Stomach (tissue), 4 donors: ENCODE results near the gene PLEKHA5.

Experiments used
- CTCF ChIP-seq, 7 experiments: fragments of 450-650 bp in 4 of 7; fragments of 200-600 bp in 3 of 7; sonication (generic) in 3 of 7; IDR thresholded peaks; one replicate each; pipeline ENCODE4 v1.5.1; 2016 to 2019; ENCODE audit warnings: antibody characterized with exemption in 7 of 7, control low read depth in 2 of 7, mild to moderate bottlenecking in 1 of 7
- EP300 ChIP-seq: sonication (generic); formaldehyde crosslinking; IDR thresholded peaks from one replicate; pipeline ENCODE4 v1.6.1; 2017; ENCODE audit warnings: antibody characterized with exemption
- POLR2A ChIP-seq, 4 donors: fragments of 450-650 bp; IDR thresholded peaks; one replicate each; pipeline ENCODE4 v1.6.1; 2016; ENCODE audit warnings: antibody characterized with exemption in 4 of 4, control low read depth in 2 of 4, mild to moderate bottlenecking in 1 of 4, moderate library complexity in 1 of 4

DNA sequence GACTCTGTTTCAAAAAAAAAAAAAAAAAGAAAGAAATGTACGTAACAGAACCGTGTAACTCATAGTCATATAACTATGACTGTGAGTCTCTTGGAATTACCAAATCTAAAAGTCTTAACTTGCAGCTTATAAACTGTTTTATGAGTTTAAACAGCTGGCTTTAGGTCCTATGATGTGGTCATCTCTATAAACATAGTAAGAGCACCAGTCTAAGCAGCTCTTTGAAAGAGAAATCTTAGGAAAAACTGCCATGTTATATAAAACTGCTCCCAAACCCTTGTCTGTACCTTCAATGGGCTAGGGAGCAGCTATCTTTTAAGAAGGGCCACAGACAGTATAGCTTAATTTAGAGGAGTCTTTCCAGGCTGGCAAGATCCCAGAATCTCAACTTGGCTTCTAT, 194.3 kb downstream of the PLEKHA5 start:
- no peak for TF ChIP-seq CTCF (IDR thresholded peaks at IDR 0.05)
- no peak for TF ChIP-seq POLR2A (IDR thresholded peaks at IDR 0.05)
- no peak for TF ChIP-seq EP300
